Measurements from ENCODE around the gene ZNF213.

Gene ZNF213

GRCh38 chr16:3187798-3188674, 53.2 kb downstream of the ZNF213 start, which contains the start of gene OR1F1:
OR1F1 (plus strand) TSS chr16:3188204.
- Histone ChIP-seq H2BK120ac (ENCODE audit: low read depth, low read length) (no peak within 1 kb of the TSS), H2BK5ac (ENCODE audit: low read length) (no peak within 1 kb of the TSS), H3K9ac (ENCODE audit: low read length) (peak within 1 kb of the TSS; percentile 82), H3K36me3 (ENCODE audit: control insufficient read depth, insufficient read depth, low read length) (no peaks in the 10 kb centered on the region), H2AK5ac (ENCODE audit: low read length) (no peak within 1 kb of the TSS), H4K5ac (ENCODE audit: low read length) (no peak within 1 kb of the TSS), H3K4me3 (ENCODE audit: low read length) (peak within 1 kb of the TSS; percentile 75), H3K79me1 (ENCODE audit: low read length) (no peaks in the 10 kb centered on the region), H3K56ac (ENCODE audit: low read length) (peak within 1 kb of the TSS; percentile 92), H3K18ac (ENCODE audit: low read length) (peak within 1 kb of the TSS; percentile 88), H3K27ac (ENCODE audit: low read depth, low read length) (no peak within 1 kb of the TSS), H3K4me1 (ENCODE audit: control insufficient read depth, low read depth, low read length) (no peaks in the 10 kb centered on the region), H2BK15ac (replicated peaks; ENCODE audit: low read depth) (no peak within 1 kb of the TSS), H4K8ac (ENCODE audit: low read depth, low read length) (no peak within 1 kb of the TSS), H3K79me2 (ENCODE audit: control insufficient read depth, insufficient read depth, low read length) (no peaks in the 10 kb centered on the region), H3K4ac (ENCODE audit: low read depth, low read length) (no peak within 1 kb of the TSS), H3K4me2 (ENCODE audit: low read length) (peak within 1 kb of the TSS; percentile 54), H3K23ac (ENCODE audit: low read length) (peak within 1 kb of the TSS; percentile 1), H3K27me3 (ENCODE audit: insufficient read depth, low read length, poor library complexity) (no peaks in the 10 kb centered on the region)
- no CpG with 5 or more reads among the region's 51 CpGs for WGBS (ENCODE audit: extremely low coverage, insufficient coverage, low lambda C conversion rate)
- DNase-seq = peak; percentile 88

GRCh38 chr16:3188675-3188924, 53.8 kb downstream of the ZNF213 start:
- Histone ChIP-seq H3K36me3 (ENCODE audit: control insufficient read depth, insufficient read depth, low read length) (no peaks in the 10 kb centered on the region), H3K79me2 (ENCODE audit: control insufficient read depth, insufficient read depth, low read length) (no peaks in the 10 kb centered on the region), H3K56ac (ENCODE audit: low read length) (peak overlapping the region; percentile 92), H3K79me1 (ENCODE audit: low read length) (no peaks in the 10 kb centered on the region), H3K18ac (ENCODE audit: low read length) (no peak overlapping the region), H3K9ac (ENCODE audit: low read length) (peak overlapping the region; percentile 82), H3K4me1 (ENCODE audit: control insufficient read depth, low read depth, low read length) (no peaks in the 10 kb centered on the region), H3K4me2 (ENCODE audit: low read length) (peak overlapping the region; percentile 54), H4K5ac (ENCODE audit: low read length) (no peak overlapping the region), H3K27ac (ENCODE audit: low read depth, low read length) (no peak overlapping the region), H4K8ac (ENCODE audit: low read depth, low read length) (no peak overlapping the region), H3K23ac (ENCODE audit: low read length) (peak overlapping the region; percentile 1), H3K4me3 (ENCODE audit: low read length) (peak overlapping the region; percentile 75), H2BK120ac (ENCODE audit: low read depth, low read length) (no peak overlapping the region), H2AK5ac (ENCODE audit: low read length) (no peak overlapping the region), H3K4ac (ENCODE audit: low read depth, low read length) (no peak overlapping the region), H2BK5ac (ENCODE audit: low read length) (no peak overlapping the region), H2BK15ac (replicated peaks; ENCODE audit: low read depth) (no peak overlapping the region), H3K27me3 (ENCODE audit: insufficient read depth, low read length, poor library complexity) (no peaks in the 10 kb centered on the region)
- no CpG with 5 or more reads among the region's 13 CpGs for WGBS (ENCODE audit: extremely low coverage, insufficient coverage, low lambda C conversion rate)
- no peak for DNase-seq

GRCh38 chr16:3188925-3189825, 54.3 kb downstream of the ZNF213 start:
- Histone ChIP-seq H3K79me2 (ENCODE audit: control insufficient read depth, insufficient read depth, low read length) (no peaks in the 10 kb centered on the region), H3K4me1 (ENCODE audit: control insufficient read depth, low read depth, low read length) (no peaks in the 10 kb centered on the region), H2BK15ac (replicated peaks; ENCODE audit: low read depth) (no peak overlapping the region), H4K5ac (ENCODE audit: low read length) (no peak overlapping the region), H4K8ac (ENCODE audit: low read depth, low read length) (no peak overlapping the region), H2AK5ac (ENCODE audit: low read length) (no peak overlapping the region), H3K27ac (ENCODE audit: low read depth, low read length) (no peak overlapping the region), H3K4ac (ENCODE audit: low read depth, low read length) (no peak overlapping the region), H2BK120ac (ENCODE audit: low read depth, low read length) (no peak overlapping the region), H2BK5ac (ENCODE audit: low read length) (no peak overlapping the region), H3K56ac (ENCODE audit: low read length) (peak overlapping the region; percentile 92), H3K27me3 (ENCODE audit: insufficient read depth, low read length, poor library complexity) (no peaks in the 10 kb centered on the region), H3K4me3 (ENCODE audit: low read length) (peak overlapping the region; percentile 75), H3K79me1 (ENCODE audit: low read length) (no peaks in the 10 kb centered on the region), H3K36me3 (ENCODE audit: control insufficient read depth, insufficient read depth, low read length) (no peaks in the 10 kb centered on the region), H3K9ac (ENCODE audit: low read length) (peak overlapping the region; percentile 82), H3K18ac (ENCODE audit: low read length) (no peak overlapping the region), H3K4me2 (ENCODE audit: low read length) (peak overlapping the region; percentile 54), H3K23ac (ENCODE audit: low read length) (peak overlapping the region; percentile 1)
- peak; percentile 90 for DNase-seq
- WGBS (ENCODE audit: extremely low coverage, insufficient coverage, low lambda C conversion rate) = no CpG with 5 or more reads among the region's 61 CpGs

- H3K27me3 ChIP-seq (ENCODE audit: insufficient read depth, low read length, poor library complexity) = no peaks in the 10 kb centered on the region
- peak; percentile 23 for DNase-seq
- no CpG with 5 or more reads among the region's 11 CpGs for WGBS (ENCODE audit: extremely low coverage, insufficient coverage, low lambda C conversion rate)
These were observed 55.0 kb downstream of the ZNF213 start for GRCh38 chr16:3189869-3190268.

GRCh38 chr16:3190949-3191353, 56.1 kb downstream of the ZNF213 start:
- Histone ChIP-seq H3K36me3 (ENCODE audit: control insufficient read depth, insufficient read depth, low read length) (no peaks in the 10 kb centered on the region), H2BK5ac (ENCODE audit: low read length) (no peak overlapping the region), H3K4me1 (ENCODE audit: control insufficient read depth, low read depth, low read length) (no peaks in the 10 kb centered on the region), H4K5ac (ENCODE audit: low read length) (no peak overlapping the region), H3K27ac (ENCODE audit: low read depth, low read length) (no peak overlapping the region), H2AK5ac (ENCODE audit: low read length) (no peak overlapping the region), H3K79me1 (ENCODE audit: low read length) (no peaks in the 10 kb centered on the region), H3K4me2 (ENCODE audit: low read length) (peak overlapping the region; percentile 88), H3K79me2 (ENCODE audit: control insufficient read depth, insufficient read depth, low read length) (no peaks in the 10 kb centered on the region), H3K23ac (ENCODE audit: low read length) (no peak overlapping the region), H4K8ac (ENCODE audit: low read depth, low read length) (no peak overlapping the region), H3K18ac (ENCODE audit: low read length) (no peak overlapping the region), H3K4ac (ENCODE audit: low read depth, low read length) (no peak overlapping the region), H3K9ac (ENCODE audit: low read length) (peak overlapping the region; percentile 43), H2BK15ac (replicated peaks; ENCODE audit: low read depth) (no peak overlapping the region), H3K4me3 (ENCODE audit: low read length) (peak overlapping the region; percentile 23), H2BK120ac (ENCODE audit: low read depth, low read length) (no peak overlapping the region), H3K56ac (ENCODE audit: low read length) (no peak overlapping the region), H3K27me3 (ENCODE audit: insufficient read depth, low read length, poor library complexity) (no peaks in the 10 kb centered on the region)
- DNase-seq = peak; percentile 41
- WGBS (ENCODE audit: extremely low coverage, insufficient coverage, low lambda C conversion rate) = no CpG with 5 or more reads among the region's 16 CpGs

More at GRCh38 chr16:3189869-3190268, 55.0 kb downstream of the ZNF213 start:
- Histone ChIP-seq H3K36me3 (ENCODE audit: control insufficient read depth, insufficient read depth, low read length) (no peaks in the 10 kb centered on the region), H3K4me2 (ENCODE audit: low read length) (peak overlapping the region; percentile 1), H2AK5ac (ENCODE audit: low read length) (no peak overlapping the region), H3K4me1 (ENCODE audit: control insufficient read depth, low read depth, low read length) (no peaks in the 10 kb centered on the region), H3K27ac (ENCODE audit: low read depth, low read length) (no peak overlapping the region), H4K5ac (ENCODE audit: low read length) (no peak overlapping the region), H2BK120ac (ENCODE audit: low read depth, low read length) (no peak overlapping the region), H3K79me2 (ENCODE audit: control insufficient read depth, insufficient read depth, low read length) (no peaks in the 10 kb centered on the region), H3K18ac (ENCODE audit: low read length) (no peak overlapping the region), H3K4ac (ENCODE audit: low read depth, low read length) (no peak overlapping the region), H3K79me1 (ENCODE audit: low read length) (no peaks in the 10 kb centered on the region), H3K23ac (ENCODE audit: low read length) (no peak overlapping the region), H3K9ac (ENCODE audit: low read length) (no peak overlapping the region), H2BK5ac (ENCODE audit: low read length) (no peak overlapping the region), H3K4me3 (ENCODE audit: low read length) (no peak overlapping the region), H2BK15ac (replicated peaks; ENCODE audit: low read depth) (no peak overlapping the region), H4K8ac (ENCODE audit: low read depth, low read length) (no peak overlapping the region), H3K56ac (ENCODE audit: low read length) (peak overlapping the region; percentile 31)
